Endodermal cell (in vitro differentiated cells): Measurements from ENCODE around the gene SGMS1. TPM values are rescaled to one million over a fixed set of nuclear protein-coding genes. Genes with fewer than 3 reads are reported as not detected.
"Not testable (repeated sequence)": the region's sequence is repeated elsewhere in the genome, so short reads cannot be mapped to it uniquely, and the experiment has no call there.

ENCODE experiments used
- DNase-seq: peaks from one replicate; pipeline ENCODE4 v3.0.0-alpha.2; 2017
- H3K27ac ChIP-seq: 2 replicates; pipeline ENCODE4 v1.5.1; 2013; ENCODE audit warnings: mild to moderate bottlenecking, low read depth, low read length, moderate library complexity
- H3K27me3 ChIP-seq: 2 replicates; pipeline ENCODE4 v1.6.1; 2013; ENCODE audit warnings: mild to moderate bottlenecking, low read length, moderate library complexity; ENCODE audit not compliant: insufficient read depth, control insufficient read depth, poor library complexity, severe bottlenecking
- H3K36me3 ChIP-seq: 2 replicates; pipeline ENCODE4 v1.7.0; 2013; ENCODE audit warnings: mild to moderate bottlenecking, low read length, moderate library complexity; ENCODE audit not compliant: control insufficient read depth, insufficient read depth
- H3K4me1 ChIP-seq: one replicate; pipeline ENCODE4 v1.7.0; 2013; ENCODE audit warnings: low read length; ENCODE audit not compliant: control insufficient read depth, insufficient read depth
- H3K4me3 ChIP-seq: 2 replicates; pipeline ENCODE4 v1.5.1; 2013; ENCODE audit warnings: mild to moderate bottlenecking, low read length, moderate library complexity
- H3K9ac ChIP-seq: 2 replicates; pipeline ENCODE4 v1.6.1; 2013; ENCODE audit warnings: mild to moderate bottlenecking, low read length, moderate library complexity; ENCODE audit not compliant: poor library complexity, severe bottlenecking; ENCODE audit errors: extremely low read depth
- H3K9me3 ChIP-seq: 2 replicates; pipeline ENCODE4 v1.6.1; 2013; ENCODE audit warnings: mild to moderate bottlenecking, low read length, moderate library complexity; ENCODE audit not compliant: control insufficient read depth
- H3K27ac Mint-ChIP-seq: 2 replicates; pipeline ENCODE4 v1.8.0; 2020; ENCODE audit warnings: mixed read lengths
- H3K27me3 Mint-ChIP-seq: 2 replicates; pipeline ENCODE4 v1.8.0; 2021; ENCODE audit warnings: mild to moderate bottlenecking, mixed read lengths; ENCODE audit not compliant: insufficient read depth
- H3K36me3 Mint-ChIP-seq: 2 replicates; pipeline ENCODE4 v1.8.0; 2020; ENCODE audit warnings: low read depth, mixed read lengths
- H3K4me1 Mint-ChIP-seq: 2 replicates; pipeline ENCODE4 v1.8.0; 2020; ENCODE audit warnings: mixed read lengths
- H3K4me3 Mint-ChIP-seq: 2 replicates; pipeline ENCODE4 v1.8.0; 2020; ENCODE audit warnings: mild to moderate bottlenecking, moderate library complexity, mixed read lengths
- H3K9me3 Mint-ChIP-seq: 2 replicates; pipeline ENCODE4 v1.8.0; 2020; ENCODE audit warnings: mild to moderate bottlenecking, mixed read lengths
- CTCF ChIP-seq: fragments of 200-600 bp; sonication (generic); conservative IDR thresholded peaks from 2 replicates; pipeline ENCODE4 v1.5.0; 2021; ENCODE audit warnings: antibody characterized with exemption, mild to moderate bottlenecking
- WGBS, 2 experiments: methylation state at CpG; one replicate each; pipeline versions ENCODE4 v1.1.5 to v1.1.7; 2013; ENCODE audit warnings: missing lambda C conversion rate in 2 of 2, mixed read lengths in 1 of 2; ENCODE audit not compliant: insufficient coverage in 1 of 2, insufficient read length in 1 of 2; 5-methylcytosine and 5-hydroxymethylcytosine counted together
- total RNA-seq, 2 donors: library from RNA; stranded (reverse); fragmentation: NEBNext Ultra II Directional in 1 of 2; extraction: Animal tissue kit (Norgen Biotek cat#: 25700) in 1 of 2; gene quantifications; 2 replicates in 1 of 2; 3 replicates in 1 of 2; pipeline ENCODE4 v1.2.1, GENCODE V29; 2021

Gene SGMS1
- total RNA-seq, 2 donors from 2014 or later = 12.0 to 14.3 TPM

GRCh38 chr10:50667353-50667752 is 43.6 kb upstream of the SGMS1 start:
- WGBS, 2 experiments = 90% methylated on average over 1 of the region's 1 CpG; no CpG with 5 or more reads in 1 of the 2 experiments
- not testable (repeated sequence) for H3K4me1 Mint-ChIP-seq, H3K9me3 Mint-ChIP-seq, DNase-seq, H3K4me3 ChIP-seq, H3K36me3 Mint-ChIP-seq, H3K4me3 Mint-ChIP-seq, H3K4me1 ChIP-seq, H3K27ac Mint-ChIP-seq, H3K27me3 Mint-ChIP-seq, H3K27me3 ChIP-seq, H3K36me3 ChIP-seq, H3K27ac ChIP-seq, H3K9me3 ChIP-seq, H3K9ac ChIP-seq
- TF ChIP-seq CTCF = peak; percentile 37

GRCh38 chr10:50662420-50662819 is 38.7 kb upstream of the SGMS1 start:
- not testable (repeated sequence) for H3K4me3 ChIP-seq, H3K27me3 Mint-ChIP-seq, H3K9me3 Mint-ChIP-seq, H3K27ac ChIP-seq, H3K36me3 Mint-ChIP-seq, H3K4me1 Mint-ChIP-seq, H3K9ac ChIP-seq, DNase-seq, H3K36me3 ChIP-seq, H3K27ac Mint-ChIP-seq, H3K4me3 Mint-ChIP-seq, H3K4me1 ChIP-seq, H3K9me3 ChIP-seq, H3K27me3 ChIP-seq
- 91% methylated on average over 5 of the region's 5 CpGs; no CpG with 5 or more reads in 1 of the 2 experiments for WGBS, 2 experiments

DNA sequence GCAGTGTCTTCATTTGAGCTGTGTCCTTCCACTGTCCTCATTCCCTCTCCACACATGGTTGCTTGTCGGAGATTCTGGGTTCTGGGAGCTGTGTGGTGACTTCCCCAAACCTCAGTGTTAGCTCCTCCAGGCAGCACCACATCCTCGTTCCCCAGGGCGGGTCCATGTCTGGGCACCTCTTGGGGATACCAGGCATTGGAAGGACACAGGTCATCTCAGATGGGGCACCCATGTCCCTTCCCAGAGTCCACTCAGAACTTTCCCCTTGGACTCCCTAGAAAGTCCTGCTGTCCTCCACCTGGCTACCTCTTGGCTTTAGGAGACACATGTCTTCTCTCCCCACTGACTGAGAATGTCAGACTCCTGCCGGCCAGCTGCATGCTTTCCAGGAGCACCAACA is 37.8 kb upstream of the SGMS1 start:
- not testable (repeated sequence) for H3K4me1 Mint-ChIP-seq, H3K27me3 Mint-ChIP-seq, H3K9me3 Mint-ChIP-seq, H3K36me3 ChIP-seq, H3K9me3 ChIP-seq, H3K4me1 ChIP-seq, H3K27me3 ChIP-seq, H3K4me3 Mint-ChIP-seq, DNase-seq, H3K27ac ChIP-seq, H3K9ac ChIP-seq, H3K4me3 ChIP-seq, H3K27ac Mint-ChIP-seq, H3K36me3 Mint-ChIP-seq
- WGBS, 2 experiments = 87 to 93% methylated on average over 3 to 4 of the region's 4 CpGs

GRCh38 chr10:50659865-50660730 is 36.3 kb upstream of the SGMS1 start:
- H3K4me3 ChIP-seq, H3K27me3 Mint-ChIP-seq: not testable (repeated sequence)
- WGBS, 2 experiments = 82 to 84% methylated on average over 16 to 32 of the region's 32 CpGs

GRCh38 chr10:50659016-50659864 is 35.5 kb upstream of the SGMS1 start:
- not testable (repeated sequence) for H3K36me3 Mint-ChIP-seq, H3K27ac ChIP-seq

More at GRCh38 chr10:50659865-50660730, 36.3 kb upstream of the SGMS1 start:
- not testable (repeated sequence) for H3K4me1 Mint-ChIP-seq, H3K4me1 ChIP-seq, H3K27ac Mint-ChIP-seq, H3K9me3 ChIP-seq, H3K36me3 Mint-ChIP-seq, H3K27ac ChIP-seq, H3K9me3 Mint-ChIP-seq, H3K36me3 ChIP-seq, H3K27me3 ChIP-seq, H3K9ac ChIP-seq
- peak; percentile 58 for TF ChIP-seq CTCF
- DNase-seq = peak; percentile 58
- peak overlapping the region; percentile 31 for H3K4me3 Mint-ChIP-seq

More at GRCh38 chr10:50659016-50659864, 35.5 kb upstream of the SGMS1 start:
- not testable (repeated sequence) for DNase-seq, H3K9me3 ChIP-seq, H3K4me1 ChIP-seq, H3K4me1 Mint-ChIP-seq, H3K27me3 Mint-ChIP-seq, H3K36me3 ChIP-seq, H3K9ac ChIP-seq, H3K27me3 ChIP-seq, H3K9me3 Mint-ChIP-seq, H3K4me3 ChIP-seq, H3K27ac Mint-ChIP-seq, H3K4me3 Mint-ChIP-seq
- WGBS, 2 experiments = 92% methylated on average over 12 to 35 of the region's 35 CpGs
